GM12878 (cell line): Measurements from ENCODE around the gene DGKI. TPM values are rescaled to one million over a fixed set of nuclear protein-coding genes. Genes with fewer than 3 reads are reported as not detected.

Source experiments
- ATAC-seq: fragments of 200-7000 bp; cut with Tn5 transposase; 3 replicates; pipeline ENCODE4 v1.9.1; 2020; ENCODE audit warnings: mild to moderate bottlenecking, moderate library complexity
- BruUV-seq: library from RNA; stranded (reverse); fragments of 400-500 nt; replicated peaks from 2 replicates; lab custom pipeline; 2021; lab: Mats Ljungman, UMichigan
- CTCF ChIA-PET: fragments of 300-600 bp; sonication (Branson Sonifier 250); formaldehyde crosslinking; extraction: SDS; loops from one replicate; lab custom pipeline; 2021; ENCODE audit warnings: inconsistent platforms; lab: Yijun Ruan, JAX
- POLR2A ChIA-PET: fragments of 350-600 bp; formaldehyde crosslinking; extraction: SDS; loops from one replicate; lab custom pipeline; 2021; ENCODE audit warnings: inconsistent platforms; lab: Charles Lee
- RAD21 ChIA-PET: fragments of 300-600 bp; sonication (Branson Sonifier 250); formaldehyde crosslinking; loops from one replicate; lab custom pipeline; 2023; ENCODE audit warnings: antibody characterized with exemption; ENCODE audit not compliant: unreplicated experiment; lab: Charles Lee
- SMC1A ChIA-PET: fragments of 300-600 bp; sonication (Branson Sonifier 250); formaldehyde crosslinking; loops from one replicate; lab custom pipeline; 2023; ENCODE audit not compliant: unreplicated experiment, uncharacterized antibody; lab: Charles Lee
- DNase-seq: peaks from one replicate; pipeline ENCODE4 v3.0.0-alpha.2; 2011; ENCODE audit warnings: low read depth, low spot score
- FAIRE-seq: peaks from 3 replicates; lab custom pipeline; 2011; peaks lifted over from hg19 to GRCh38; lab: Jason Lieb, UNC
- H2AFZ ChIP-seq: 2 replicates; pipeline ENCODE4 v1.6.0; 2011; ENCODE audit warnings: low read depth, low read length, control low read depth; ENCODE audit not compliant: control insufficient read depth
- H3K27ac ChIP-seq: 2 replicates; pipeline ENCODE4 v1.5.1; 2011; ENCODE audit warnings: control low read depth; ENCODE audit not compliant: control insufficient read depth, insufficient read depth
- H3K27me3 ChIP-seq, 2 experiments: replicated peaks in 1 of 2; 2 replicates each; pipeline versions ENCODE4 v1.6.0 to v1.6.1; 2011; ENCODE audit warnings: low read length in 1 of 2; ENCODE audit not compliant: control insufficient read depth in 2 of 2, insufficient read depth in 2 of 2
- H3K36me3 ChIP-seq, 2 experiments: 2 replicates each; pipeline ENCODE4 v1.5.1; 2011; ENCODE audit warnings: low read length in 1 of 2; ENCODE audit not compliant: control insufficient read depth in 2 of 2, insufficient read depth in 2 of 2
- H3K4me1 ChIP-seq: 2 replicates; pipeline ENCODE4 v1.6.1; 2011; ENCODE audit warnings: mild to moderate bottlenecking, low read length, moderate library complexity, mixed read lengths; ENCODE audit not compliant: control insufficient read depth, insufficient read depth
- H3K4me2 ChIP-seq: 2 replicates; pipeline ENCODE4 v1.6.0; 2011; ENCODE audit warnings: control low read depth; ENCODE audit not compliant: control insufficient read depth, insufficient read depth
- H3K4me3 ChIP-seq: fragments of 200-600 bp; sonication (generic); 2 replicates; pipeline ENCODE4 v1.5.1; 2016
- H3K79me2 ChIP-seq: 2 replicates; pipeline ENCODE4 v1.6.0; 2011; ENCODE audit warnings: low read length; ENCODE audit not compliant: control insufficient read depth, insufficient read depth
- H3K9ac ChIP-seq: 2 replicates; pipeline ENCODE4 v1.8.0; 2011; ENCODE audit warnings: low read length, control low read depth, mixed read lengths; ENCODE audit not compliant: control insufficient read depth, insufficient read depth
- H3K9me3 ChIP-seq: replicated peaks from 3 replicates; pipeline ENCODE4 v1.5.1; 2011; ENCODE audit warnings: mild to moderate bottlenecking, low read length; ENCODE audit not compliant: control insufficient read depth, insufficient read depth
- H4K20me1 ChIP-seq: 2 replicates; pipeline ENCODE4 v1.6.0; 2011; ENCODE audit not compliant: control insufficient read depth, insufficient read depth
- GATAD2B ChIP-seq: fragments of 450-650 bp; conservative IDR thresholded peaks from 2 replicates; pipeline ENCODE4 v1.6.1; 2017; ENCODE audit warnings: low read depth, mild to moderate bottlenecking, moderate library complexity
- KDM1A ChIP-seq: fragments of 200-600 bp; sonication (generic); IDR thresholded peaks from 2 replicates; pipeline ENCODE4 v1.6.1; 2016; ENCODE audit warnings: borderline replicate concordance
- NFXL1 ChIP-seq: fragments of 450-650 bp; IDR thresholded peaks from 2 replicates; pipeline ENCODE4 v1.6.1; 2017; ENCODE audit warnings: antibody characterized with exemption, mild to moderate bottlenecking, borderline replicate concordance
- POU2F2 ChIP-seq: IDR thresholded peaks from 3 replicates; pipeline ENCODE4 v1.6.1; 2011; ENCODE audit warnings: low read depth, mild to moderate bottlenecking, low read length, borderline replicate concordance
- TBL1XR1 ChIP-seq: IDR thresholded peaks from 2 replicates; pipeline ENCODE4 v1.6.1; 2012; ENCODE audit warnings: low read depth, low read length, improper control_type of control experiment
- TCF7 ChIP-seq: IDR thresholded peaks from 2 replicates; pipeline ENCODE4 v1.6.1; 2014; ENCODE audit warnings: antibody characterized with exemption, borderline replicate concordance
- ZSCAN29 ChIP-seq: fragments of 450-650 bp; IDR thresholded peaks from 2 replicates; pipeline ENCODE4 v1.6.1; 2017; ENCODE audit warnings: mild to moderate bottlenecking, moderate library complexity
- WGBS: methylation state at CpG from one replicate; pipeline ENCODE4 v1.1.6; 2016; ENCODE audit warnings: low lambda C conversion rate; ENCODE audit not compliant: insufficient replicate concordance, insufficient coverage; ENCODE audit errors: missing lambda C conversion rate; 5-methylcytosine and 5-hydroxymethylcytosine counted together
- in situ Hi-C: fragments of 300-500 bp; cut with MboI; formaldehyde crosslinking; loops from 9 replicates; pipeline ENCODE4 v1.14.3; 2018; ENCODE audit warnings: mixed read lengths
- intact Hi-C: fragments of 100-400 bp; cut with micrococcal nuclease; formaldehyde crosslinking; loops from one replicate; pipeline ENCODE4 v1.14.2; 2022; ENCODE audit not compliant: unreplicated experiment
- polyA plus RNA-seq, 11 experiments: library from polyadenylated mRNA; depleted of rRNA in 4 of 11; unstranded in 6 of 11; stranded (reverse) in 5 of 11; fragments of >200 nt; fragmentation: Nextera tagmentation in 4 of 11; fragmentation: Illumina TruSeq in 1 of 11; extraction: Ambion mirVana in 4 of 11; extraction: Trizol in 1 of 11; gene quantifications; 1 replicate in 1 of 11; 2 replicates in 10 of 11; pipeline versions ENCODE4 v1.2.1 to v1.2.3, GENCODE V29; 2011 to 2016; ENCODE audit warnings: inconsistent platforms in 2 of 11, missing spikeins in 2 of 11, low read depth in 1 of 11
- total RNA-seq, 4 experiments: library from RNA; depleted of rRNA in 3 of 4; stranded (reverse); fragments of >200 nt in 3 of 4; fragmentation: Illumina TruSeq in 1 of 4; extraction: Trizol in 1 of 4; gene quantifications; 2 replicates each; pipeline versions ENCODE4 v1.2.1 to v1.2.3, GENCODE V29; 2013 to 2021
- TF ChIP-seq, protein P1 (sequence below): IDR thresholded peaks from 2 replicates; pipeline ENCODE4 v1.6.1; 2012; ENCODE audit warnings: low read depth, low read length, improper control_type of control experiment

DGKI gene
- total and polyA plus RNA-seq, 10 of the 15 experiments (the other 5 are each of a cell fraction or from before 2014, with no cell fraction given) = 10.4 to 37.1 (median 22.1) TPM

DNA sequence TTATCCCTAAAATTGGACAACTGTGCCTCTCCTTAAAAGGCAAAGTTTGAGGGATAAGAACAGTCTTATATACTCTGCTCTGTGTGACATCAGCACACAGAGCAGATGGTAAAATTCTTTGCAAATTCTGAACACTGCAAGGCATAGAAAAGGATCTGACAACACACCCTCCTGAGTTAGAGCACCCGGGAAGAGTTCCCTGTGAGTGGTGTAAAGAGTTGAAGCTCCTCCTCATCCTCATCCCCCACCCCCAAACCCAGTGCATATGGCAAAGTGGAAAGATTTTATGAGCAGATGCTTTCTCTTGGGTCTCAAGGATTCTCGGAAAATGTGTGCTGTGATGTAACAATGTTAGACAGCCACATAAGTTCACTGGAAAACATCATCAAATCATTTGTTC lies 40.0 kb upstream of the DGKI start:
- H3K79me2 ChIP-seq = no peaks in the 10 kb centered on the region
- ATAC-seq (no peak), DNase-seq (no peak), FAIRE-seq (no peak)
- ChIA-PET POLR2A (interaction anchor here (0.7 kb wide), 1 partner anchor 74 kb away, joined by 3 read pairs; no protein-coding TSS in a partner anchor), CTCF (interaction anchor here (11.5 kb wide), 1 partner anchor 231 kb away, joined by 137 read pairs; no protein-coding TSS in a partner anchor), RAD21 (no interaction called here), SMC1A (interaction anchor here (0.8 to 1.1 kb wide), 2 partner anchors 46 to 230 kb away, joined by 3 read pairs; no protein-coding TSS in a partner anchor)
- no TSS peak for BruUV-seq
- H3K27me3 ChIP-seq = no peaks in the 10 kb centered on the region
- no peak overlapping the region for H3K4me2 ChIP-seq
- H4K20me1 ChIP-seq = no peaks in the 10 kb centered on the region
- intact Hi-C loops = no loop called here
- no peak overlapping the region for H3K27ac ChIP-seq
- peaks cover 16% of the 10 kb centered on the region for H3K4me1 ChIP-seq
- H3K36me3 ChIP-seq = peaks cover 11 to 48% of the 10 kb centered on the region in 2 experiments
- 100% methylated on average over 2 of the region's 2 CpGs for WGBS
- in situ Hi-C loops = no loop called here
- no peaks in the 10 kb centered on the region for H3K9me3 ChIP-seq
- H2AFZ ChIP-seq = no peak overlapping the region
- no peak for TF ChIP-seq TBL1XR1
- no peak overlapping the region for H3K4me3 ChIP-seq
- no peak overlapping the region for H3K9ac ChIP-seq

DNA sequence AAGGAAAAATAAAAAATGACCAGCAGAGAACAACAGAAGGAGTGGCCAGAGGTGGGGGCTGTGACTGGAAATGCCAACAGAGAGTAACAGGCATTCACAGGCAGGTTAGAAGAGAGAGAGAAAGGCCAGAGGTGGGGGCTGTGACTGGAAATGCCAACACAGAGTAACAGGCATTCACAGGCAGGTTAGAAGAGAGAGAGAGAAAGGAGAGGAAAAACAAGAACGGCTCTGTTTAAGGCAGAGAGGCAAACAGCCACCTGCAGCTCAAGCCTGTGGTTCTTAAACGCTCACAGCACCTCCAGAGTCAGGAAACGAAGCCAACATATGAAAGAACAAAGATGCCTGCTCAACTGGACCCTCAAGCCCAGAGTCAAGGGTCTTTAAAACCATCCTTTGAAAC lies 39.5 kb upstream of the DGKI start:
- Histone ChIP-seq H3K4me2 (no peak overlapping the region), H2AFZ (no peak overlapping the region), H3K4me1 (peaks cover 16% of the 10 kb centered on the region), H3K4me3 (no peak overlapping the region), H3K9ac (no peak overlapping the region), H4K20me1 (no peaks in the 10 kb centered on the region), H3K79me2 (no peaks in the 10 kb centered on the region), H3K27ac (no peak overlapping the region), H3K36me3 (peaks cover 14 to 47% of the 10 kb centered on the region in 2 experiments), H3K27me3 (no peaks in the 10 kb centered on the region), H3K9me3 (no peaks in the 10 kb centered on the region)
- intact Hi-C loops (no loop called here), in situ Hi-C loops (no loop called here)
- ChIA-PET SMC1A (interaction anchor here (1.1 to 1.8 kb wide), 2 partner anchors 9 to 46 kb away, joined by 3 to 6 read pairs; no protein-coding TSS in a partner anchor), RAD21 (interaction anchor here (1.3 kb wide), 1 partner anchor 230 kb away, joined by 4 read pairs; no protein-coding TSS in a partner anchor), POLR2A (interaction anchor here (0.7 kb wide), 1 partner anchor 74 kb away, joined by 3 read pairs; no protein-coding TSS in a partner anchor), CTCF (interaction anchor here (11.5 kb wide), 1 partner anchor 231 kb away, joined by 137 read pairs; no protein-coding TSS in a partner anchor)
- no peak for DNase-seq
- FAIRE-seq = no peak
- TF ChIP-seq POU2F2 (no peak), ZSCAN29 (no peak), TCF7 (no peak), GATAD2B (no peak), KDM1A (no peak), NFXL1 (no peak)
- TF ChIP-seq, protein P1, sequence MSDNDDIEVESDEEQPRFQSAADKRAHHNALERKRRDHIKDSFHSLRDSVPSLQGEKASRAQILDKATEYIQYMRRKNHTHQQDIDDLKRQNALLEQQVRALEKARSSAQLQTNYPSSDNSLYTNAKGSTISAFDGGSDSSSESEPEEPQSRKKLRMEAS = no peak
- BruUV-seq = no TSS peak
- ATAC-seq = no peak
- WGBS = 82% methylated on average over 3 of the region's 3 CpGs
